Mucosa of descending colon (tissue), 3 donors: ENCODE measurements around the gene DSTN. TPM values are rescaled to one million over a fixed set of nuclear protein-coding genes. Genes with fewer than 3 reads are reported as not detected.
A peak's percentile ranks its signal among the peaks of the same experiment; 100 is the strongest.

Experiments
- ATAC-seq: fragments of 200-7000 bp; cut with Tn5 transposase; one replicate; pipeline ENCODE4 v1.9.1; 2020; ENCODE audit warnings: mild to moderate bottlenecking, moderate library complexity
- DNase-seq, 3 donors: peaks; one replicate each; pipeline ENCODE4 v3.0.0-alpha.2; 2020
- H3K36me3 ChIP-seq: fragments of 200-600 bp; one replicate; pipeline ENCODE4 v1.8.0; 2021; ENCODE audit warnings: low read depth, mild to moderate bottlenecking
- H3K4me1 ChIP-seq: fragments of 200-600 bp; one replicate; pipeline ENCODE4 v1.8.0; 2021; ENCODE audit warnings: low read depth, mild to moderate bottlenecking
- H3K4me3 ChIP-seq: fragments of 200-600 bp; one replicate; pipeline ENCODE4 v1.8.0; 2021; ENCODE audit warnings: mild to moderate bottlenecking
- H3K9me3 ChIP-seq: fragments of 200-600 bp; one replicate; pipeline ENCODE4 v1.8.0; 2021; ENCODE audit warnings: mild to moderate bottlenecking
- CTCF ChIP-seq: fragments of 200-600 bp; IDR thresholded peaks from one replicate; pipeline ENCODE4 v1.8.0; 2022; ENCODE audit warnings: antibody characterized with exemption, mild to moderate bottlenecking
- intact Hi-C, 2 donors: fragments of 100-400 bp; cut with DNase I in 1 of 2; cut with micrococcal nuclease in 1 of 2; formaldehyde crosslinking; loops; one replicate each; pipeline versions ENCODE4 v1.11.0 to v1.11.1; 2022; cut with DNase I, micrococcal nuclease
- total RNA-seq, 3 donors: library from RNA; stranded (reverse); fragmentation: NEBNext Ultra II Directional in 2 of 3; extraction: Animal tissue kit (Norgen Biotek cat#: 25700) in 2 of 3; gene quantifications; one replicate each; pipeline versions ENCODE4 v1.2.1 to v1.2.4, GENCODE V29; 2021 to 2023
- donor health status: DM: no; HTN: no; CAD: no; lungs with moderate emphysema.
- donor health status: DM: no; HTN: no; CAD: no.
- donor health status: DM: no; HTN: yes; CAD: no.

The DSTN gene
- total RNA-seq, 3 donors from 2014 or later, result 261 to 946 (median 284) TPM

GRCh38 chr20:17629678-17630089, 59.8 kb downstream of the DSTN start:
- intact Hi-C loops, result no loop called here
- Histone ChIP-seq H3K4me3 (no peak overlapping the region), H3K4me1 (peaks cover 2% of the 10 kb centered on the region), H3K36me3 (peaks cover 5% of the 10 kb centered on the region), H3K9me3 (no peaks in the 10 kb centered on the region)
- no peak for TF ChIP-seq CTCF
- DNase-seq, result peak in 1 of 3 donors; percentile 44
- ATAC-seq, result no peak

GRCh38 chr20:17630151-17630805, 60.4 kb downstream of the DSTN start:
- DNase-seq, result peak in 1 of 3 donors; percentile 33
- TF ChIP-seq CTCF, result no peak
- Histone ChIP-seq H3K9me3 (no peaks in the 10 kb centered on the region), H3K4me1 (peaks cover 2% of the 10 kb centered on the region), H3K4me3 (no peak overlapping the region), H3K36me3 (peaks cover 5% of the 10 kb centered on the region)
- intact Hi-C loops, result no loop called here
- ATAC-seq, result no peak

- intact Hi-C loops, result no loop called here
- H3K4me1 ChIP-seq, result peaks cover 2% of the 10 kb centered on the region
Observed at GRCh38 chr20:17630806-17631195, 60.9 kb downstream of the DSTN start.

GRCh38 chr20:17631576-17632319, 61.9 kb downstream of the DSTN start:
- intact Hi-C loops, result no loop called here

More at GRCh38 chr20:17630806-17631195, 60.9 kb downstream of the DSTN start:
- ATAC-seq, result no peak
- peak in 1 of 3 donors; percentile 37 for DNase-seq
- Histone ChIP-seq H3K36me3 (peaks cover 6% of the 10 kb centered on the region), H3K9me3 (no peaks in the 10 kb centered on the region), H3K4me3 (no peak overlapping the region)
- no peak for TF ChIP-seq CTCF

GRCh38 chr20:17633221-17633849, 63.5 kb downstream of the DSTN start:
- no peaks in the 10 kb centered on the region for H3K4me1 ChIP-seq
- no peaks in the 10 kb centered on the region for H3K9me3 ChIP-seq
- H3K4me3 ChIP-seq, result no peak overlapping the region
- TF ChIP-seq CTCF, result no peak
- no peak for DNase-seq
- no peak for ATAC-seq
- peaks cover 10% of the 10 kb centered on the region for H3K36me3 ChIP-seq
- intact Hi-C loops, result no loop called here

More at GRCh38 chr20:17631576-17632319, 61.9 kb downstream of the DSTN start:
- H3K9me3 ChIP-seq, result no peaks in the 10 kb centered on the region
- no peak for TF ChIP-seq CTCF
- H3K4me1 ChIP-seq, result peaks cover 2% of the 10 kb centered on the region
- H3K36me3 ChIP-seq, result peaks cover 10% of the 10 kb centered on the region
- DNase-seq (peak in 2 of 3 donors; percentile 42 to 53), ATAC-seq (peak; percentile 39)
- no peak overlapping the region for H3K4me3 ChIP-seq
